ENCODE data around the gene POU2AF1.

The POU2AF1 gene

GRCh38 chr11:111376181-111376871, 2.7 kb downstream of the POU2AF1 start:
- TF ChIP-seq ISL1 (CRISPR knock-in tag; IDR thresholded peaks at IDR 0.05) (no peak), CSRNP3 (CRISPR knock-in tag; IDR thresholded peaks at IDR 0.05) (no peak), BACH2 (CRISPR knock-in tag; IDR thresholded peaks at IDR 0.05; ENCODE audit: borderline replicate concordance) (no peak), ZNF8 (CRISPR knock-in tag; IDR thresholded peaks at IDR 0.05) (no peak), SNAI2 (CRISPR knock-in tag; IDR thresholded peaks at IDR 0.05) (no peak), RARB (CRISPR knock-in tag; IDR thresholded peaks at IDR 0.05) (no peak), GLIS3 (CRISPR knock-in tag; IDR thresholded peaks at IDR 0.05) (no peak), TSHZ2 (CRISPR knock-in tag; IDR thresholded peaks at IDR 0.05) (no peak), ZNF565 (CRISPR knock-in tag; conservative IDR thresholded peaks at IDR 0.05; ENCODE audit: low read depth) (no peak), PATZ1 (CRISPR knock-in tag; IDR thresholded peaks at IDR 0.05; ENCODE audit: borderline replicate concordance) (no peak), ESRRG (CRISPR knock-in tag; IDR thresholded peaks at IDR 0.05) (no peak), ZFP3 (CRISPR knock-in tag; IDR thresholded peaks at IDR 0.05) (no peak), CREB5 (CRISPR knock-in tag; IDR thresholded peaks at IDR 0.05; ENCODE audit: low read depth) (no peak), PPARA (CRISPR knock-in tag; IDR thresholded peaks at IDR 0.05; ENCODE audit: borderline replicate concordance) (no peak), ZNF70 (CRISPR knock-in tag; IDR thresholded peaks at IDR 0.05) (no peak), OSR1 (CRISPR knock-in tag; IDR thresholded peaks at IDR 0.05) (no peak)
- no peak for ATAC-seq

- no peak for TF ChIP-seq SNAI2 (CRISPR knock-in tag; IDR thresholded peaks at IDR 0.05)
- no peak for TF ChIP-seq ZFP30 (CRISPR knock-in tag; IDR thresholded peaks at IDR 0.05)
- TF ChIP-seq TSHZ2 (CRISPR knock-in tag; IDR thresholded peaks at IDR 0.05) = no peak
- no peak for TF ChIP-seq PPARA (CRISPR knock-in tag; IDR thresholded peaks at IDR 0.05; ENCODE audit: borderline replicate concordance)
- no peak for TF ChIP-seq TCF4 (CRISPR knock-in tag; IDR thresholded peaks at IDR 0.05; ENCODE audit: borderline replicate concordance)
- no peak for TF ChIP-seq ZNF565 (CRISPR knock-in tag; conservative IDR thresholded peaks at IDR 0.05; ENCODE audit: low read depth)
- TF ChIP-seq ISL1 (CRISPR knock-in tag; IDR thresholded peaks at IDR 0.05) = no peak
- no peak for TF ChIP-seq ESRRG (CRISPR knock-in tag; IDR thresholded peaks at IDR 0.05)
- TF ChIP-seq ZNF70 (CRISPR knock-in tag; IDR thresholded peaks at IDR 0.05) = no peak
- no peak for TF ChIP-seq POU6F1 (CRISPR knock-in tag; IDR thresholded peaks at IDR 0.05; ENCODE audit: borderline replicate concordance, low read depth)
- TF ChIP-seq ZC3H10 (CRISPR knock-in tag; IDR thresholded peaks at IDR 0.05) = no peak
- TF ChIP-seq CSRNP3 (CRISPR knock-in tag; IDR thresholded peaks at IDR 0.05) = no peak
- no peak for TF ChIP-seq BACH2 (CRISPR knock-in tag; IDR thresholded peaks at IDR 0.05; ENCODE audit: borderline replicate concordance)
- TF ChIP-seq PATZ1 (CRISPR knock-in tag; IDR thresholded peaks at IDR 0.05; ENCODE audit: borderline replicate concordance) = no peak
- no peak for TF ChIP-seq TOX (CRISPR knock-in tag; IDR thresholded peaks at IDR 0.05; ENCODE audit: borderline replicate concordance)
Observed at GRCh38 chr11:111373590-111373989, 5.5 kb downstream of the POU2AF1 start.

More at GRCh38 chr11:111373590-111373989, 5.5 kb downstream of the POU2AF1 start:
- ATAC-seq = no peak

All from SK-N-SH treated with all-trans-retinoic acid at 6 μM for 48 hours (cell line).